HCT116 (cell line): ENCODE results near the gene CHMP1B.

Experiments
- CEBPB ChIP-seq: IDR thresholded peaks from 2 replicates; pipeline ENCODE4 v1.6.1; 2012; ENCODE audit warnings: low read depth
- EZH2 ChIP-seq: fragments of 200-600 bp; sonication (generic); IDR thresholded peaks from 2 replicates; pipeline ENCODE4 v1.6.1; 2017; ENCODE audit warnings: antibody characterized with exemption, mixed run types
- EZH2phosphoT487 ChIP-seq: fragments of 200-600 bp; IDR thresholded peaks from 2 replicates; pipeline ENCODE4 v1.6.1; 2018; ENCODE audit warnings: antibody characterized with exemption, borderline replicate concordance
- FOSL1 ChIP-seq: IDR thresholded peaks from 2 replicates; pipeline ENCODE4 v1.6.1; 2012; ENCODE audit warnings: low read depth
- POLR2A ChIP-seq: IDR thresholded peaks from 2 replicates; pipeline ENCODE4 v1.7.0; 2011; ENCODE audit warnings: borderline replicate concordance; ENCODE audit not compliant: insufficient read depth, insufficient read length; ENCODE audit errors: extremely low read depth
- POLR2AphosphoS5 ChIP-seq: IDR thresholded peaks from 2 replicates; pipeline ENCODE4 v1.6.1; 2011; ENCODE audit warnings: mild to moderate bottlenecking, low read depth, low read length, moderate library complexity
- RAD21 ChIP-seq: IDR thresholded peaks from 2 replicates; pipeline ENCODE4 v1.6.1; 2012; ENCODE audit warnings: low read depth, mild to moderate bottlenecking
- SP1 ChIP-seq: IDR thresholded peaks from 2 replicates; pipeline ENCODE4 v1.6.1; 2012; ENCODE audit warnings: low read depth
- ZNF274 ChIP-seq: fragments of 200-500 bp; sonication (Bioruptor generic); IDR thresholded peaks from 2 replicates; pipeline ENCODE4 v1.6.1; 2014; ENCODE audit warnings: mild to moderate bottlenecking, low read depth, low read length, inconsistent platforms
- TF ChIP-seq, protein P1 (sequence below), 3 experiments: fragments of 200-600 bp in 1 of 3; sonication (generic) in 1 of 3; IDR thresholded peaks in 2 of 3; conservative IDR thresholded peaks in 1 of 3; 2 replicates each; pipeline ENCODE4 v1.5.1; 2012 to 2017; ENCODE audit warnings: low read depth in 2 of 3, low read length in 2 of 3, antibody characterized with exemption in 1 of 3, borderline replicate concordance in 1 of 3, control low read depth in 1 of 3, mild to moderate bottlenecking in 1 of 3, mixed read lengths in 1 of 3, mixed run types in 1 of 3, moderate library complexity in 1 of 3; ENCODE audit not compliant: insufficient read depth in 1 of 3
- TF ChIP-seq, protein P2 (sequence below): IDR thresholded peaks from 2 replicates; pipeline ENCODE4 v1.6.1; 2012; ENCODE audit warnings: low read depth
- TF ChIP-seq, protein P3 (sequence below): IDR thresholded peaks from 2 replicates; pipeline ENCODE4 v1.6.1; 2012
- TF ChIP-seq, protein P4 (sequence below): IDR thresholded peaks from 2 replicates; pipeline ENCODE4 v1.6.1; 2011; ENCODE audit warnings: mild to moderate bottlenecking, low read length, moderate library complexity; ENCODE audit not compliant: insufficient replicate concordance; ENCODE audit errors: extremely low read depth

DNA sequence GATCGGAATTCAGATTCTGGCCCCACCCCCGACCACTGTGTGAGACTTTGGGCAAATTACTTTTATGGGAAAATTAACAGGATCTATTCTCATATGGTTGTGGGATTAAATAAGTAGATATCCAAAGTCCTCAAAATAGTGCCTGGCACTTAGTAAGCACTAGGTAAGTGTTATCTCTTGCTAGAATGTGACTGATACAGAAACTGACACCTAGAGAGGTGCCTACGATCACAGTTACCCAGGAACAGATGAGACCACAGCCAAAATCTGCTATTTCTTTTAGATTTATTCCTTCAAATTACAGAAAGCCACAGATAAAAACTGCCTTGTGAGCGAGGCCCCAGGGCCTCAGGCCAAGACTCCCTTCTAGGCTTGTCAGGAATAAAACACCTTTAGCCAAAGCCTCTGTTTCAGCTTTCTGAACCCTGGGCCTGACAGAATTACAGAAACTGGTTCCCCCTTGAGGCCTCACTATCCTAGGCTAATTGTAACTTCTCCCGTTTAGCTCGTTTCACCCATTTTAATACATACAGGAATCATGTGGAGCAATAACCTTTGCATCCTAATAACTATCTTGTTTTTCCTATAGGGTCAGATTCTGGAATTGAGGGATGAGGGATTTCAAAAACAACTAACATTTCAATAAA is 22.3 kb upstream of the CHMP1B start:
- TF ChIP-seq, protein P1, sequence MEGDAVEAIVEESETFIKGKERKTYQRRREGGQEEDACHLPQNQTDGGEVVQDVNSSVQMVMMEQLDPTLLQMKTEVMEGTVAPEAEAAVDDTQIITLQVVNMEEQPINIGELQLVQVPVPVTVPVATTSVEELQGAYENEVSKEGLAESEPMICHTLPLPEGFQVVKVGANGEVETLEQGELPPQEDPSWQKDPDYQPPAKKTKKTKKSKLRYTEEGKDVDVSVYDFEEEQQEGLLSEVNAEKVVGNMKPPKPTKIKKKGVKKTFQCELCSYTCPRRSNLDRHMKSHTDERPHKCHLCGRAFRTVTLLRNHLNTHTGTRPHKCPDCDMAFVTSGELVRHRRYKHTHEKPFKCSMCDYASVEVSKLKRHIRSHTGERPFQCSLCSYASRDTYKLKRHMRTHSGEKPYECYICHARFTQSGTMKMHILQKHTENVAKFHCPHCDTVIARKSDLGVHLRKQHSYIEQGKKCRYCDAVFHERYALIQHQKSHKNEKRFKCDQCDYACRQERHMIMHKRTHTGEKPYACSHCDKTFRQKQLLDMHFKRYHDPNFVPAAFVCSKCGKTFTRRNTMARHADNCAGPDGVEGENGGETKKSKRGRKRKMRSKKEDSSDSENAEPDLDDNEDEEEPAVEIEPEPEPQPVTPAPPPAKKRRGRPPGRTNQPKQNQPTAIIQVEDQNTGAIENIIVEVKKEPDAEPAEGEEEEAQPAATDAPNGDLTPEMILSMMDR (IDR thresholded peaks at IDR 0.05 in 2 of 3, conservative IDR thresholded peaks at IDR 0.05 in 1 of 3; ENCODE audit: borderline replicate concordance in 1 of 3, insufficient read depth in 1 of 3, low read depth in 2 of 3, low read length in 2 of 3) = no peak
- TF ChIP-seq POLR2A (no peak), POLR2AphosphoS5 (no peak), SP1 (no peak), FOSL1 (no peak), EZH2 (no peak), ZNF274 (no peak), CEBPB (no peak), EZH2phosphoT487 (no peak), RAD21 (no peak)
- TF ChIP-seq, protein P2, sequence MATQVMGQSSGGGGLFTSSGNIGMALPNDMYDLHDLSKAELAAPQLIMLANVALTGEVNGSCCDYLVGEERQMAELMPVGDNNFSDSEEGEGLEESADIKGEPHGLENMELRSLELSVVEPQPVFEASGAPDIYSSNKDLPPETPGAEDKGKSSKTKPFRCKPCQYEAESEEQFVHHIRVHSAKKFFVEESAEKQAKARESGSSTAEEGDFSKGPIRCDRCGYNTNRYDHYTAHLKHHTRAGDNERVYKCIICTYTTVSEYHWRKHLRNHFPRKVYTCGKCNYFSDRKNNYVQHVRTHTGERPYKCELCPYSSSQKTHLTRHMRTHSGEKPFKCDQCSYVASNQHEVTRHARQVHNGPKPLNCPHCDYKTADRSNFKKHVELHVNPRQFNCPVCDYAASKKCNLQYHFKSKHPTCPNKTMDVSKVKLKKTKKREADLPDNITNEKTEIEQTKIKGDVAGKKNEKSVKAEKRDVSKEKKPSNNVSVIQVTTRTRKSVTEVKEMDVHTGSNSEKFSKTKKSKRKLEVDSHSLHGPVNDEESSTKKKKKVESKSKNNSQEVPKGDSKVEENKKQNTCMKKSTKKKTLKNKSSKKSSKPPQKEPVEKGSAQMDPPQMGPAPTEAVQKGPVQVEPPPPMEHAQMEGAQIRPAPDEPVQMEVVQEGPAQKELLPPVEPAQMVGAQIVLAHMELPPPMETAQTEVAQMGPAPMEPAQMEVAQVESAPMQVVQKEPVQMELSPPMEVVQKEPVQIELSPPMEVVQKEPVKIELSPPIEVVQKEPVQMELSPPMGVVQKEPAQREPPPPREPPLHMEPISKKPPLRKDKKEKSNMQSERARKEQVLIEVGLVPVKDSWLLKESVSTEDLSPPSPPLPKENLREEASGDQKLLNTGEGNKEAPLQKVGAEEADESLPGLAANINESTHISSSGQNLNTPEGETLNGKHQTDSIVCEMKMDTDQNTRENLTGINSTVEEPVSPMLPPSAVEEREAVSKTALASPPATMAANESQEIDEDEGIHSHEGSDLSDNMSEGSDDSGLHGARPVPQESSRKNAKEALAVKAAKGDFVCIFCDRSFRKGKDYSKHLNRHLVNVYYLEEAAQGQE = no peak
- TF ChIP-seq, protein P3, sequence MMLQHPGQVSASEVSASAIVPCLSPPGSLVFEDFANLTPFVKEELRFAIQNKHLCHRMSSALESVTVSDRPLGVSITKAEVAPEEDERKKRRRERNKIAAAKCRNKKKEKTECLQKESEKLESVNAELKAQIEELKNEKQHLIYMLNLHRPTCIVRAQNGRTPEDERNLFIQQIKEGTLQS = no peak
- TF ChIP-seq, protein P4, sequence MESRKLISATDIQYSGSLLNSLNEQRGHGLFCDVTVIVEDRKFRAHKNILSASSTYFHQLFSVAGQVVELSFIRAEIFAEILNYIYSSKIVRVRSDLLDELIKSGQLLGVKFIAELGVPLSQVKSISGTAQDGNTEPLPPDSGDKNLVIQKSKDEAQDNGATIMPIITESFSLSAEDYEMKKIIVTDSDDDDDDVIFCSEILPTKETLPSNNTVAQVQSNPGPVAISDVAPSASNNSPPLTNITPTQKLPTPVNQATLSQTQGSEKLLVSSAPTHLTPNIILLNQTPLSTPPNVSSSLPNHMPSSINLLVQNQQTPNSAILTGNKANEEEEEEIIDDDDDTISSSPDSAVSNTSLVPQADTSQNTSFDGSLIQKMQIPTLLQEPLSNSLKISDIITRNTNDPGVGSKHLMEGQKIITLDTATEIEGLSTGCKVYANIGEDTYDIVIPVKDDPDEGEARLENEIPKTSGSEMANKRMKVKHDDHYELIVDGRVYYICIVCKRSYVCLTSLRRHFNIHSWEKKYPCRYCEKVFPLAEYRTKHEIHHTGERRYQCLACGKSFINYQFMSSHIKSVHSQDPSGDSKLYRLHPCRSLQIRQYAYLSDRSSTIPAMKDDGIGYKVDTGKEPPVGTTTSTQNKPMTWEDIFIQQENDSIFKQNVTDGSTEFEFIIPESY = no peak
